H9 (cell line): ENCODE data around the gene SLC25A11. TPM values are rescaled to one million over a fixed set of nuclear protein-coding genes. Genes with fewer than 3 reads are reported as not detected.

Source experiments
- DNase-seq: peaks from one replicate; pipeline ENCODE4 v3.0.0-alpha.2; 2017
- H2AFZ ChIP-seq: one replicate; pipeline ENCODE4 v1.6.1; 2013; ENCODE audit warnings: mild to moderate bottlenecking, low read length, control low read depth, moderate library complexity
- H2AK5ac ChIP-seq: 2 replicates; pipeline ENCODE4 v1.6.1; 2013; ENCODE audit warnings: low read length, control low read depth, mixed read lengths; ENCODE audit not compliant: insufficient read length
- H2BK120ac ChIP-seq: one replicate; pipeline ENCODE4 v1.6.1; 2013; ENCODE audit warnings: low read depth, mild to moderate bottlenecking, low read length, control low read depth, inconsistent platforms; ENCODE audit not compliant: poor library complexity, severe bottlenecking
- H2BK12ac ChIP-seq: 2 replicates; pipeline ENCODE4 v1.6.1; 2013; ENCODE audit warnings: low read length, control low read depth, mixed read lengths, low read depth; ENCODE audit not compliant: insufficient read length
- H2BK15ac ChIP-seq: 2 replicates; pipeline ENCODE4 v1.6.1; 2013; ENCODE audit warnings: low read depth, low read length, control low read depth
- H2BK20ac ChIP-seq: one replicate; pipeline ENCODE4 v1.6.1; 2013; ENCODE audit warnings: low read depth, mild to moderate bottlenecking, low read length, control low read depth, inconsistent platforms; ENCODE audit not compliant: poor library complexity, severe bottlenecking
- H2BK5ac ChIP-seq: 2 replicates; pipeline ENCODE4 v1.6.1; 2013; ENCODE audit warnings: low read length, control low read depth, mixed read lengths; ENCODE audit not compliant: insufficient read length
- H3K14ac ChIP-seq: 2 replicates; pipeline ENCODE4 v1.6.1; 2013; ENCODE audit warnings: low read length, control low read depth; ENCODE audit not compliant: insufficient read depth
- H3K18ac ChIP-seq: 2 replicates; pipeline ENCODE4 v1.6.1; 2013; ENCODE audit warnings: low read depth, mild to moderate bottlenecking, mixed read lengths, low read length, control low read depth; ENCODE audit not compliant: insufficient read length
- H3K23ac ChIP-seq: 2 replicates; pipeline ENCODE4 v1.6.1; 2013; ENCODE audit warnings: low read length, control low read depth, mixed read lengths, low read depth; ENCODE audit not compliant: insufficient read length
- H3K23me2 ChIP-seq: 2 replicates; pipeline ENCODE4 v1.6.1; 2013; ENCODE audit warnings: low read depth, mild to moderate bottlenecking, mixed read lengths, low read length, control low read depth; ENCODE audit not compliant: insufficient read length, poor library complexity, severe bottlenecking
- H3K27ac ChIP-seq: 2 replicates; pipeline ENCODE4 v1.5.1; 2013; ENCODE audit warnings: low read length, control low read depth, mixed read lengths, low read depth; ENCODE audit not compliant: insufficient read length
- H3K27me3 ChIP-seq: 2 replicates; pipeline ENCODE4 v1.6.1; 2013; ENCODE audit warnings: low read length, control low read depth, inconsistent platforms; ENCODE audit not compliant: insufficient read depth
- H3K4ac ChIP-seq: 2 replicates; pipeline ENCODE4 v1.6.1; 2013; ENCODE audit warnings: low read depth, mild to moderate bottlenecking, control low read depth, inconsistent platforms, low read length, moderate library complexity
- H3K4me1 ChIP-seq: 2 replicates; pipeline ENCODE4 v1.6.1; 2013; ENCODE audit warnings: low read length, control low read depth, inconsistent platforms; ENCODE audit not compliant: insufficient read depth
- H3K4me2 ChIP-seq: 2 replicates; pipeline ENCODE4 v1.6.1; 2013; ENCODE audit warnings: low read length, control low read depth, mixed read lengths; ENCODE audit not compliant: insufficient read length, insufficient read depth
- H3K56ac ChIP-seq: 2 replicates; pipeline ENCODE4 v1.6.1; 2013; ENCODE audit warnings: low read depth, mild to moderate bottlenecking, mixed read lengths, low read length, control low read depth; ENCODE audit not compliant: insufficient read length
- H3K79me1 ChIP-seq: 2 replicates; pipeline ENCODE4 v1.6.1; 2013; ENCODE audit warnings: low read depth, mild to moderate bottlenecking, moderate library complexity, low read length, control low read depth, inconsistent platforms; ENCODE audit not compliant: insufficient read depth, poor library complexity, severe bottlenecking
- H3K79me2 ChIP-seq: 2 replicates; pipeline ENCODE4 v1.6.1; 2013; ENCODE audit warnings: low read length, control low read depth, inconsistent platforms; ENCODE audit not compliant: insufficient read depth
- H3K9ac ChIP-seq: 2 replicates; pipeline ENCODE4 v1.6.1; 2013; ENCODE audit warnings: low read length, control low read depth, mixed read lengths; ENCODE audit not compliant: insufficient read length; ENCODE audit errors: extremely low read depth
- H3K9me3 ChIP-seq: one replicate; pipeline ENCODE4 v1.6.1; 2013; ENCODE audit warnings: low read depth, low read length, inconsistent platforms; ENCODE audit not compliant: control insufficient read depth
- H3T11ph ChIP-seq: one replicate; pipeline ENCODE4 v1.6.1; 2013; ENCODE audit warnings: mild to moderate bottlenecking, low read length, control low read depth, inconsistent platforms
- H4K20me1 ChIP-seq: one replicate; pipeline ENCODE4 v1.6.1; 2013; ENCODE audit not compliant: control insufficient read depth, insufficient read length, insufficient read depth
- H4K5ac ChIP-seq: 2 replicates; pipeline ENCODE4 v1.6.1; 2013; ENCODE audit warnings: low read depth, mild to moderate bottlenecking, mixed read lengths, low read length, control low read depth; ENCODE audit not compliant: insufficient read length
- H4K8ac ChIP-seq: replicated peaks from 2 replicates; pipeline ENCODE4 v1.6.1; 2013; ENCODE audit warnings: low read length, control low read depth, mixed read lengths, low read depth; ENCODE audit not compliant: insufficient read length
- H4K91ac ChIP-seq: 2 replicates; pipeline ENCODE4 v1.6.1; 2013; ENCODE audit warnings: low read depth, mild to moderate bottlenecking, moderate library complexity, mixed read lengths, low read length, control low read depth; ENCODE audit not compliant: insufficient read length
- H3K27ac Mint-ChIP-seq, 3 experiments: 2 replicates in 2 of 3; 3 replicates in 1 of 3; pipeline ENCODE4 v1.8.0; 2020 to 2021; ENCODE audit warnings: mixed read lengths in 3 of 3, mild to moderate bottlenecking in 1 of 3, moderate library complexity in 1 of 3
- H3K27me3 Mint-ChIP-seq: 2 replicates; pipeline ENCODE4 v1.8.0; 2021; ENCODE audit warnings: low read depth, mild to moderate bottlenecking, moderate library complexity, mixed read lengths
- H3K36me3 Mint-ChIP-seq, 3 experiments: 2 replicates in 2 of 3; 3 replicates in 1 of 3; pipeline ENCODE4 v1.8.0; 2020 to 2021; ENCODE audit warnings: low read depth in 3 of 3, mixed read lengths in 3 of 3; ENCODE audit not compliant: insufficient read depth in 1 of 3
- H3K4me1 Mint-ChIP-seq, 2 experiments: 2 replicates each; pipeline ENCODE4 v1.8.0; 2020; ENCODE audit warnings: mixed read lengths in 2 of 2
- H3K4me3 Mint-ChIP-seq, 2 experiments: 2 replicates in 1 of 2; 3 replicates in 1 of 2; pipeline ENCODE4 v1.8.0; 2020 to 2021; ENCODE audit warnings: mild to moderate bottlenecking in 2 of 2, mixed read lengths in 2 of 2, moderate library complexity in 1 of 2
- H3K9me3 Mint-ChIP-seq, 2 experiments: 2 replicates in 1 of 2; 3 replicates in 1 of 2; pipeline ENCODE4 v1.8.0; 2020; ENCODE audit warnings: mild to moderate bottlenecking in 2 of 2, mixed read lengths in 2 of 2, moderate library complexity in 1 of 2
- CTCF ChIP-seq: fragments of 200-600 bp; sonication (generic); conservative IDR thresholded peaks from 3 replicates; pipeline ENCODE4 v1.8.0; 2021; ENCODE audit warnings: antibody characterized with exemption, mild to moderate bottlenecking
- WGBS: extraction: QIAGEN DNeasy Blood & Tissue Kit; methylation state at CpG from one replicate; pipeline ENCODE4 v1.1.7; 2013; ENCODE audit warnings: missing lambda C conversion rate, low lambda C conversion rate, mixed read lengths; ENCODE audit not compliant: insufficient read length; ENCODE audit errors: extremely low coverage; 5-methylcytosine and 5-hydroxymethylcytosine counted together
- total RNA-seq: library from RNA; stranded (reverse); gene quantifications from 2 replicates; pipeline ENCODE4 v1.2.1, GENCODE V29; 2021

The SLC25A11 gene
- total RNA-seq, 1 experiment from 2014 or later: 74.9 TPM

- no peak overlapping the region for H3K18ac ChIP-seq
- no peaks in the 10 kb centered on the region for H3K79me1 ChIP-seq
- peaks cover 12% of the 10 kb centered on the region for H3K23me2 ChIP-seq
- Mint-ChIP-seq H3K27me3 (no peaks in the 10 kb centered on the region), H3K4me3 (no peak overlapping the region; a peak in 1 of 5 replicates), H3K9me3 (no peaks in the 10 kb centered on the region), H3K36me3 (peaks cover 8 to 33% (median 29%) of the 10 kb centered on the region in 3 experiments; a peak in 6 of 7 replicates), H3K4me1 (peaks cover 4 to 26% of the 10 kb centered on the region in 2 experiments), H3K27ac (peak overlapping the region in 1 of 3 experiments; percentile 63; a peak in 1 of 7 replicates)
- H3K27ac ChIP-seq: no peak overlapping the region
- no peaks in the 10 kb centered on the region for H3K27me3 ChIP-seq
- H4K5ac ChIP-seq: no peak overlapping the region
- H3K79me2 ChIP-seq: no peaks in the 10 kb centered on the region
- H3K9ac ChIP-seq: no peak overlapping the region
- H2BK120ac ChIP-seq: no peak overlapping the region
- no peak overlapping the region for H3T11ph ChIP-seq
- no peak overlapping the region for H2AK5ac ChIP-seq
- no peak overlapping the region for H3K56ac ChIP-seq
- no peak for DNase-seq
- no peak overlapping the region for H2BK15ac ChIP-seq
- H2BK20ac ChIP-seq: no peak overlapping the region
- H2AFZ ChIP-seq: no peak overlapping the region
- no peak overlapping the region for H4K8ac ChIP-seq
- no peak overlapping the region for H3K4ac ChIP-seq
- no CpG with 5 or more reads among the region's 5 CpGs for WGBS
- H2BK5ac ChIP-seq: no peak overlapping the region
- no peak overlapping the region for H2BK12ac ChIP-seq
- H4K91ac ChIP-seq: no peak overlapping the region
- H4K20me1 ChIP-seq: no peaks in the 10 kb centered on the region
- TF ChIP-seq CTCF: no peak
- no peaks in the 10 kb centered on the region for H3K9me3 ChIP-seq
- no peaks in the 10 kb centered on the region for H3K4me1 ChIP-seq
- H3K14ac ChIP-seq: no peak overlapping the region
- no peak overlapping the region for H3K4me2 ChIP-seq
- no peak overlapping the region for H3K23ac ChIP-seq
Observed at GRCh38 chr17:4897785-4898184, 42.1 kb downstream of the SLC25A11 start.
